Lung microvascular endothelial cell (primary cell): ENCODE results near the gene BTN1A1. TPM values are rescaled to one million over a fixed set of nuclear protein-coding genes. Genes with fewer than 3 reads are reported as not detected.
"Not testable (repeated sequence)": the region's sequence is repeated elsewhere in the genome, so short reads cannot be mapped to it uniquely, and the experiment has no call there.

Experiments
- DNase-seq, 2 donors: peaks; one replicate each; pipeline versions ENCODE4 v3.0.0 to v3.0.0-alpha.2; 2010; ENCODE audit warnings: low read depth in 2 of 2
- total RNA-seq: library from RNA; depleted of rRNA; stranded (reverse); fragments of >200 nt; gene quantifications from 2 replicates; pipeline ENCODE4 v1.2.1, GENCODE V29; 2014

BTN1A1 gene
- total RNA-seq, 1 donor from 2014 or later = not detected

DNA sequence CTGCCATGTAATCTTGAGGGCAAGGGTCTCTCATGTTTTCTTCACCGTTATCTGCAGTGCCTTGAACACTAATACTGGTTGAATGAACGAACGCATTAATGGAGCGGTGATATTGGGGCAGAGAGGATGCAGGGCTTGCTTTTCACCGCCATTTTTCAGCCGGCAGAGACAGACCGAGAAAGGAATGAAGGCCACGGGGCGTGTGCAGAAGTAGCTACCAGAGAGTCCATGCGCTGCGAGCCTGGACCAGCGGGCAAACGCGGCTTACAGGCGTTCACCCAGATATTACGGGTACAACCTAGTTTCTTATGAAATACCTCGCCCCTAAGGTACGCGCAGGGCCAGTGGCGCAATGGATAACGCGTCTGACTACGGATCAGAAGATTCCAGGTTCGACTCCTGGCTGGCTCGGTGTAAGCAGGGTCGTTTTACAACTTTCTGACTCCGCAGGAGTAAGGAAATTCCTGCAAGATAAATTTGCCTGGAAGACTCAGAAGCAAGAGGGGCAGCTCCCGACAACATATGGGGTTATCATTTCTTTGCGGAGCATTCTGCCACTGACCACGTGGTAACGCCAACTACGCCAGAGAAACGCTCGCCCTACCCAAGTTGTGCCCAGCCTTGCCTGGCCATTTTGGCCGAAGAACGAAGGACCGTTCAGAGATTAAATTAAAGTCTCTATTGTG lies 37.2 kb downstream of the BTN1A1 start:
- peak; percentile 92 to 93 for DNase-seq

- DNase-seq = peak; percentile 93 to 95
Observed at GRCh38 chr6:26537846-26538571, 37.9 kb downstream of the BTN1A1 start, which contains the start of gene HMGN4. Gene HMGN4, plus strand, starts transcription at chr6:26538366. Its CDS starts 6,841 bp downstream, at chr6:26545207.

GRCh38 chr6:26538572-26538902 lies 38.4 kb downstream of the BTN1A1 start:
- DNase-seq = peak in 1 of 2 donors; percentile 34

DNA sequence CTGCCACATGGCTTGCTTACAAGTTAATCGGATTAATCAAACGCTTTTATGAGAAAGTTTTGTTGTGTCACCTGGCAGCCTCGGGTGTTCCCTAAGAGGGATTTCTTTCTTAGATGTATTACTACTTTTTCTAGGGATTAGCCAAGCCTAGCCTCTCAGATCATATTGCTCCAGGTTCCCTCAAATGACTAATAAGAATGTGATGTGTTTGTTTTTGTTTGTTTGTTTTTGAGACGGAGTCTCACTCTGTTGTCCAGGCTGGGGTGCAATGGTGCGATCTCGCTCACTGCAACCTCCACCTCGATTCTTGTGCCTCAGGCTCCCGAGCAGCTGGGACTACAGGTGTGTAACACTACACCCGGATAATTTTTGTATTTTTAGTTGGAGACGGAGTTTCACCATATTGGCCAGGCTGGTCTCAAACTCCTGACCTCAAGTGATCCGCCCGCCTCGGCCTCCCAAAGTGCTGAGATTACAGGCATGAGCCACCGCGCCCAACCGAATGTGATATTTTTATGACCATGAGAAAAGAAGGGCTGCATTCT lies 39.0 kb downstream of the BTN1A1 start:
- DNase-seq = no peak

DNA sequence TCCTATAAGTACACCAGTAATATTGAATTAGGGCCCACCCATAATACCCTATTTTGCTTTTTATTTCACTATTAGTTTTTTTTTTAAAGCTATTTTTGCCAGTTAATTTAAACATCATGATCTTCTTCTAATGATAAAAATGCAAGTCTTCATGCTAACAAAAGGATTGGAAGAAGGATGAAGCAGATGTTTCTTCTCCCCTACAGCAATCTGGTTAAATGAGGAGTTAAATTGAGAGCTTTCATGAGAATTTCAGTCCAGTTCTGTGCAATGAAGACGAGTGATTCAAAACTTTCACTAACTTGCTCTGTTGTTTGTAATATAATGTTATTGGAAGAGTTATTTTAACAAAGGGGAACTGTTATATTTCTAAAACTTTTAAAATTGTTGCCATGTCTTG lies 41.5 kb downstream of the BTN1A1 start:
- DNase-seq = no peak

DNA sequence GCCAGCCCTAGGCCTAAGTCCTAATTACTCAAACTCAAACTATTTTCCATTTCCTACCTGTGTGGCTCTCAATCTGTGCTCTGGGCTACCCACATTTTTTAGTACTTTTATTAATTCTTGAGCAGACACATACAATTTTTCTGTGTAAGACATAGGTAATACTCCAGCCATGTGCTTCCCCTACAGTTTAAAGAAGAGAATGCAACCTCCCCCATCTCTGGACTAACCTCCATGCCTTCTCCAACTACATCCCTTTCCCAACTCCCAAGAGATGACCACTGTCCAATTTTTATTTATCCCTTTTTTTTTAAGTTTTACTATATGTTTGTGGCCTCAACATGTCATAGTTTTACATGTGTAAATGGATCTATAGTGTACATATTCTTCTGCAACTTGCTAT lies 43.9 kb downstream of the BTN1A1 start:
- DNase-seq = peak; percentile 28 to 40

DNA sequence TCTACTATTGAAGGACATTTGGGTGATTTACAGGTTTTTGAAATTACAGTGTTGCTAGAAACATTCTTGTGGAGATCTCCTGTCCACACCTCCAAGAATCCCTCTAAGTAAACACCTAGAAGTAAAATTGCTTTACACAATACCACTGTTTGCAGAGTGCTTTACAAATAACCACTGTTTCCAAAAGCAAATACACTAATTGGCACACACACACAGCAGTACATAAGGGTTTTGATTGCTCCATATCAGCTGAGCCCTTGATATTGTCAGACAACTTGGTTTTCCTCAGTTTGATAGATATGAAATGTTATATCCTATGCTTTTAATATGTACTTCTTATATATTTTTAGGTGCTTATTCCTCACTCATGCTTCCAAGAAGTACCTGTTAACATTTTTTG lies 44.4 kb downstream of the BTN1A1 start:
- no peak for DNase-seq

- DNase-seq = no peak
Observed at GRCh38 chr6:26545627-26546026, 45.5 kb downstream of the BTN1A1 start.

DNA sequence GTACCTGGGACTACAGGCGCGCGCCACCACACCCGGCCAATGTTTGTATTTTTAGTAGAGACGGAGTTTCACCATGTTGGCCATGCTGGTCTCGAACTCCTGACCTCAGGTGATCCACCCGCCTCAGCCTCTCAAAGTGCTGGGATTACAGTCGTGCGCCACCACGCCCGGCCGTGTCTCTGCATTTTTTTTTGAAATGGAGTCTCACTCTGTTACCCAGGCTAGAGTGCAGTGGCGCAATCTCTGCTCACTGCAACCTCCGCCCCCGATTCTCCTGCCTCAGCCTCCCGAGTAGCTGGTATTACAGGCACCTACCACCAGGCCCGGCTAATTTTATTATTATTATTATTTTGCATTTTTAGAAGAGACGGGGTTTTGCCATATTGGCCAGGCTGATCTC lies 47.3 kb downstream of the BTN1A1 start:
- DNase-seq = not testable (repeated sequence)

DNA sequence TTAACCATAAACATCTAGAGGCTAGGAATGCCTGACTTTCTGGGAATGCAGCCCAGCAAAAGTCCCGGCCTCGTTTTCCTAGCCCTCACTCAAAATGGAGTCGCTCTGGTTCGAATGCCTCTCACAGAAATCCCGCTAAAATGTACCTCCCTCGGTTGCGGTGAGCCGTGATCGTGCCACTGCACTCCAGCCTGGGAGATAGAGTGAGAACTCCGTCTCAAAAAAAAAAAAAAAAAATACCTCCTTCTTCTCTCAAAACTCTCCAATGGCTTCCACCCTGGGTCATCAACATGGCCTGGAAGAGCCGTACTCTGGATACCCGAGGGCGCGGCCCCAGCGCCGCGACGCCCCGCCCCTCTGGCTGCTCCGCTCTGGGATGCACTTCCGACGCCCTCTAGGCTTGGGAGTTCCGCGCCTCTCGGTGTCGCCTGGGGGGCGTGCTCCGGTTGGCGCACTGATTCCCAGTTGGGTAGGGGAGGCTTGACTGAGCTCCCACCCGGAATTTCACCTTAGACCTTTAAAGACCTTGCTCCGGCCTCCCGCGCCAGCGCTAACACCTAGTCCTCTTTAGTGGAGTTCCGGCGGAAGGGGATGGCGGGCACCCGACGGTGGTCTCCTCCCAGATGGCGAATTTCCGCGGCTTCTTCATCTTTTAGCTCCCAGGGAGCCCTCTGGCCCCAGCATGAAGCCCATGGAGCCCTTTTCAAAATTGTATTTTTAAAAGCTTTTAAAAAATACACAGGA lies 50.3 kb downstream of the BTN1A1 start:
- peak; percentile 38 to 42 for DNase-seq

DNA sequence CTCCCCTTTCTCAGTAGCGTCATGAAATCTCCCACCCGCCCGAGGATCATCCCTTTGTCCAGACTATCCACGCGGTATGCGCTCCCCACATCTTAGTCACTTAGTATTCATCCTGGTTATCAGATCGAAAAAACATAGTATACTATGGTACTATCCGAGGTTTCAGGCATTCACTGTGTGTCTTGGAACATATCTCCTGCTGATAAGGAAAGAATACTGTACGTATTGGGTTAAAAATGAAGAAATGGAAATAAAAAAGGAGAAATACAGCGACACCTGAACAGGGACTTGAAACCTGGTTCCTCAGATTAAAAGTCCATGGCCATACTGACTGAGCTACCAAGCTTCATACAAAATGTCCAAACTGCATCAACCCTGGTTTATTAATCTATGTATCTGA lies 52.1 kb downstream of the BTN1A1 start:
- no peak for DNase-seq

- no peak for DNase-seq
Observed at GRCh38 chr6:26552640-26553188, 52.6 kb downstream of the BTN1A1 start.

GRCh38 chr6:26553264-26553634 lies 53.1 kb downstream of the BTN1A1 start:
- DNase-seq = peak; percentile 75 to 79

DNA sequence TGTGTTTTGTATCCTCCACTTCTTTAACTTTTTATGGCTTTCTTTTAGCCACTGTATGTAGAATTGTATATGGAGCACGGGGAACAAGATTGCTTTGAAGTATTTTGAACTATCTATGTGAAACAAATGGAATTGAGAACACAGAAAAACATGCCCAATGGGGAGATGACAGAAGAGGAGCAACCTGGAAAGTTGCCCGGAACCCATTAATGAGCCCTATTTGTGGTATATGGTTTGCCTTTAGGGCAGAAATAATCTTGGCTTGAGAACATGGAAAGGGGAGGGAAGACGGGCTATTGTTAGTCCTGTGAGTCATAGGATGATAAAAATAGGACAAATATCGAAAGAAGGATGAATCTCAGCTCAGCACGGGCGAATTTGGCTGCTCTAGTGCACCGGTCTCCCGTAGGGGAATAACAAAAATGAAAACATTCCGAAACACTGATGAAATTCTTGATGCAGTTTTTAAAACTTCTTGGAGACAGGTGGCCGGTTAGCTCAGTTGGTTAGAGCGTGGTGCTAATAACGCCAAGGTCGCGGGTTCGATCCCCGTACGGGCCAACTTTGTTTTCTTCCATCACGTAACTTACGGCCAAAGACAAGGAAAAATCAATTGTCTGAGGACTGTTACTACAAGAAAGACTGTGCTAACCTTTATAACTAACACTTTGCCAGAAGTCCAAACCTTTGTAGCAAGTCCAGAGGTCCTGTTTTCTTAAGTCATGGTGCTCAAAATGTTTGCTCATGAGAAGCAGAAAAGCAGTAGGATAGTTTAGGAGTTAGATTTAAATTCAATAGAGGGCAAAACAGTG lies 53.7 kb downstream of the BTN1A1 start:
- DNase-seq = peak; percentile 84 to 90

DNA sequence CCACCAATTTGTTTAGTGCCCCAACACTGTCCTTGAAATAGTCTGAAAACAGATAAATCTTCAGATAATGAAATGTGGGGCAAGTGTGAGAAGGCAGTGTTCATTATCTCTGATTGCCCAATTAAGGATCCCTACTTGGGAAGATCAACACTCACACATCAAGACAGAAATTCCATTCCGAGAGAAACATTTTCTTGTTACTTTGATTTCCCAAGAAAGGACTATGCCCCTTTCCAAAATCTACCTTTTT lies 54.3 kb downstream of the BTN1A1 start:
- DNase-seq = no peak

DNA sequence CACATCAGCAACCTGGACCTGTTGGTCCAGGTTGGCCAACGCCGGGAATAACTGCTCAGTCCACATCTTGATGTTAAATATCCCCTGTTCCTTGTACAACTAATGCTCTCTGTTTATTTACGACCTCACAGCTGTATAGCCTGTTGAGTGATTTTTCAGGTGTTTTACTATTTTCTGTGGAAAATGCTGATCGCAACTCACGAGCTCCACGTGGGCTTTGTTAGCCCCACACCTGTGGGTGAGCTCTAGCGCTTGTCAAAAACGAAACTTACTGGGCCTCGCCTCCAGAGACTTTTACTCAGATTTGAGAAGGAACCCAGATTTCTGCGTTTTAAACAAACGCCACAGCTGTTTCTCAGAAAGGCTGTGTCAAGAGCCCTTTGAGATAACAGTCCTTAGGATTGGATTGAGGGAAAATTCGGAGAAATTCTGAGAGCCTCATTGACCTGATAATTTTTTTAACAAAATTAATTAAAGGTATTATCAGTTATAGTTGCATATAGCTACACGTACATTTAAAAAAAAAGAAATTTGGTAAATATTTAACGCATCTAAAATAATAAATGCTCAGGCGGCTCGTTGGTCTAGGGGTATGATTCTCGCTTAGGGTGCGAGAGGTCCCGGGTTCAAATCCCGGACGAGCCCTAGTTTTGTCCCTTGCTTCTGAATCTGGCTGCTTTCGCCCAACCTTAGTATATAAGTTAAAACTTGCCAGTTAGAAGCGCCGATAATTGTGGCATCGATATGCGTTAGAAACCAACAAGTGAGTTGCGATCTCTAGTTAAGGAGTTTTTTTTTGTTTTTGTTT lies 54.8 kb downstream of the BTN1A1 start:
- peak; percentile 52 for DNase-seq

GRCh38 chr6:26555505-26556262 lies 55.6 kb downstream of the BTN1A1 start:
- DNase-seq = no peak

GRCh38 chr6:26556263-26557070 lies 56.4 kb downstream of the BTN1A1 start:
- DNase-seq = peak; percentile 63 to 64
